ENCODE measurements around the gene SH3TC1.

Gene SH3TC1

DNA sequence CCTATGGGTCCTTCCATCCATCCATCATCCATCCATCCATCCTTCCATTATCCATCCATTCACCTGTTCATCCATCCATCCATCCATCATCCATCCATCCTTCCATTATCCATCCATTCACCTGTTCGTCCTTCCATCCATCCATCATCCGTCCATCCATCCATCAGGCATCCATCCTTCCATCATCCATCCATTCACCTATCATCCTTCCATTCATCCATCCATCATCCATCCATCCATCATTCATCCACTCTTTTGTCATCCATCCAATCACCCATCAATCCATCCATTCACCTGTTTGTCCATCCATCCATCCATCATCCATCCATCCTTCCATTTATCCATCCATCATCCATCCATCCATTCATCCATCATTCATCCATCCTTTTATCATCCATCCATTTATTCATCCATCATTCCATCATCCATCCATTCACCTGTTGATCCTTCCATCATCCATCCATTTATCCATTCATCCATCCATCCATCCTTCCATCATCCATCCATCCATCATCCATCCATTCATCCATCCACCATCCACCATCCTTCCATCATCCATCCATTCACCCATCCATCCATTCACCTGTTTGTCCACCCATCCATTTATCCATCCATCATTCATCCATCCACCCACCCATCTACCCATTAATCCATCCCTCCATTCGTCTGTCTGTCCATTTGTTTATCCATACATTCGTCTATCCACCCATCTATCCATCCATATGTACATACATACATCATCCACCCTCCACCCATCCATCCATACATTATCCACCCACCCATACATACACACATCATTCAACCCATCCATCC, 34.8 kb downstream of the SH3TC1 start:
- DNase-seq = no peak

DNA sequence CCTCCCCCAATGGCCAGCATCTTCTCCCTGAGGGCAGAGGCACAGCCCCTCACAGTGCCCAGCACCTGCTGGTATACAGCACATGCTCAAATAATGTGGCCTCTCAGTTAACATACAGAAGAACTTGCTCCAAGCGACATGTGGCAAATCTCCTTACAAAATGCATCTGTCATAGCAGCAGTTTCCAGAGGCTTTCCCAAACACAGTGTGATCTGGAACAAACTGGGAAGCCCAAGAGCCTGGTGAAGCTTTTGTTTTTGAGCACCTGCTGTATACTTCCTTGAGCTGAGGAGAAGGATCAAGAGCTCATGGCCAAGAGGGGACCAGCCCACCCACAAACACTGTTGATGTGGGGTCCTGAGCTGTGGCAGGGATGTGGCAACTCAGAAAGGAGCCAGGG, 35.6 kb downstream of the SH3TC1 start:
- no peak for DNase-seq

DNA sequence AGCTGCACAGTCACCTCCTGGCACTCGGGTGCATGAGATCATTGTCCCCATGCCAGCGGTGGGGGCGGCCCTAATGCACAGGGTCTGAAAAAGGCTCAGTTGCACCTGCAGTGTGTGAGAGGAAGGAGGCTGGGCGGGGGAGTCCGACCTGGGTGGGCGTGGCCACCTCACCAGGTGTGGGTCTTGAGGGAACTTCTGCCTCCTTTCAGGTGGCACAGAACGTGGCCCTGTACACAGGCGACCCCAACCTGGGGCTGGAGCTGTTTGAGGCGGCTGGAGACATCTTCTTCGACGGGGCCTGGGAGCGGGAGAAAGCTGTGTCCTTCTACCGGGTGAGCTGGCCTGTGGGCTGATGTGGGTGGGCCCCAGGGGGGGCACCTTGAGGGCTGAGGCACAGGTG, 36.1 kb downstream of the SH3TC1 start:
- no peak for DNase-seq

DNA sequence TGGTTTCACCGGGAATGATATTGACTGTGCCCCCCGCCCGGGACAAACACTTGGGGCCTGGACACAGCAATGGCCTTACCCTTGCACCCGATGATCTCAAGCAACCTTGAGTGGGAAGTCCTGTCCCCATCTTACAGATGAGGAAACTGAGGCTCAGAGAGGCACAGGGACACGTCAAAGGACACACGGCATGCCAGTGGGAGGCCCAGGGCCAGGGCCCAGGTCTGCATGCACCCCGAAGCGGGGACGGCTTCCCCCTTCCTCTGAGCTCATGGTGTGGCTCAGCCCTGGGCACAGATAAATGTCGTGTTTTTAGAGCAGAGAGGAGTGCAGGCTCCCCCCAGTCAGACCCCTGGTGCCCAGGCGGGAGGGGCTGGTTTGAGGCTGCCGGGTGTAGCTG, 36.6 kb downstream of the SH3TC1 start:
- no peak for DNase-seq

- DNase-seq = no peak
Observed at GRCh38 chr4:8236106-8236919, 37.2 kb downstream of the SH3TC1 start.

DNA sequence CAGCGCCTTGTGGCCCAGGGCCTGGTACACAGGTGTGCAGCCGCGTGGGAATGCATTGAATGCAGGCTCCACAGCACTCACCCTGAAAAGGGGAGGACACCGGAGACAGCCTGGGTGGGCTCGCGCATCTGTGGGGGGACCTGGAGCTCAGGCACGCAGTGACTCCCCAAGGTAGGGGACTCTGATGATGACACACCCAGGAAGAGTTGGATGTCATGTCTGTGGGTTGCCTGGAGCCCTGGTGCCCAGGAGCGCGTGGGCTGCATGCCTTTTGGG, 37.8 kb downstream of the SH3TC1 start:
- DNase-seq = no peak

GRCh38 chr4:8237256-8237989, 38.3 kb downstream of the SH3TC1 start:
- no peak for DNase-seq

GRCh38 chr4:8238036-8238511, 39.0 kb downstream of the SH3TC1 start:
- no peak for DNase-seq

DNA sequence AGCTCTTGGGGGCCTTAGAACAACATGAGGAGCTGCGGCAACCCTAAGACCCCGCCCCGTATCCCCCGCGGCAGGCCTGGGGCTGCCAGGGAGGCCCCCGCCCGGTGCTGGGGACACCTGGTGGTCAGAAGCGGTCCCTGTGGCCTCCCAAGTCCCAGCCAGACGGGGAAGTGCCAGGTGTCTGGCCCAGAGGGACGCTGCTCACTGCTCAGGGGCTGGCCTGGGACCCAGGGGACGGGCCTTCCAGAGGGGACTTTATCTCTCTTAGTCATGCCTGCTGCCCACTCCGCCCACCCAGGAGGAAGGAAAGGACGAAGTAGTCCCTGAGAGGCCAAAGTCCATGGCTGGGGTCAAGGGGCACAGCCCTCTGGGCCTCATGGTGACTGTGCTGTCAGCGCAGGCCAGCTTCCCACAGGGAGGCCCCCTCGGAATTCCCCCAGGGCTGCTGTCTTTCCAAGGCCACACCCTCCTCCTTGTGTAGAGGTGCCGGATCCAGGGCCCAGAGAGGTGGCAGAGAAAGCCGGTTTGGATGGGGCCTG, 39.5 kb downstream of the SH3TC1 start:
- no peak for DNase-seq

DNA sequence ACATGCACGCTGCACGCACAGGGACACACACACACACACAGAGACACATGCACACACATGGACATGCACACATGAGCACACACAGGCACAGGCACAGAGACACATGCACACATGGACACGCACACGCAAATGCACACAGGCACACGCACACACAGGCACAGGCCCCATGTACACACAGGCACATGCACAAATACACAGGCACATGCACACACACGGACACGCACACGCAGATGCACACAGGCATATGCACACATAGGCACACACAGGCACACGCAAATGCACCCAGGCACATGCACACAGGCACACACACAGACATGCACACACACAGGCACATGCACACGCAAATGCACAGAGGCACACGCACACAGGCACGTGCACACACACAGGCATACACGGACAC, 40.1 kb downstream of the SH3TC1 start:
- DNase-seq = no peak

GRCh38 chr4:8239661-8240060, 40.6 kb downstream of the SH3TC1 start:
- no peak for DNase-seq

DNA sequence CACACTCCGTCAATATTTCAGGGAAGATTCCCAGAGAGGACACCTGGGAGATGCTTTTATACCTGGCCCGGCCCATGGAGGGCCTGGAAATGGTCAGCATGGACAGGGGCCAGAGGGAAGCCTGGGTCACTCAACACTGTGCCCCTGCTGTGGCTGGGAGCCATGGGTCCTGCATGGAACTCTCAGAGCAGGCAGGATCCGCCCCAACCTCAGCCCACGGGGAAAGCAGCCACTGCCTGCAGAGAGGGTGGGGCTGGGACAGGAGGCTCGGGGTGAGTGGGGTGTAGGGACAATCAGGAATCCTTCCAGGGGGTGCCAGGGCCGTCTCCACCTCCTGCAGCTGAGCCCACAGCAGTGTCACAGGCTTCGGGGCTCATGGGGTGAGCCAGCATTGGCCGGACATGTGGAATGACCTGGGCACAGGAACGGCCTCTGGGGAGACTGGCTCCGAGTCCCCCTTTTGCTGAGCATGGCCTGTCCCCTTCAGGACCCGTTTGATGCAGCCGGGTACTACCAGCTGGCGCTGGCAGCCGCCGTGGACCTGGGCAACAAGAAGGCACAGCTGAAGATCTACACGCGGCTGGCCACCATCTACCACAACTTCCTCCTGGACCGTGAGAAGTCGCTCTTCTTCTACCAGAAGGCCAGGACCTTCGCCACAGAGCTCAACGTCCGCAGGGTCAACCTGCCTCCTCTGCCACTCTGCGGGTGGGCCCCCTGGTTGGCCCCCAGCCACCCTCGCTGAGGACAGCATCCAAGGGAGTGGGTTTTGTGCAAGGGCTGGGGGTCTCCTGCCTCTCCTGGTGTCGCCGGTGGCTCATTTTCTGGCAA, 41.3 kb downstream of the SH3TC1 start:
- no peak for DNase-seq

DNA sequence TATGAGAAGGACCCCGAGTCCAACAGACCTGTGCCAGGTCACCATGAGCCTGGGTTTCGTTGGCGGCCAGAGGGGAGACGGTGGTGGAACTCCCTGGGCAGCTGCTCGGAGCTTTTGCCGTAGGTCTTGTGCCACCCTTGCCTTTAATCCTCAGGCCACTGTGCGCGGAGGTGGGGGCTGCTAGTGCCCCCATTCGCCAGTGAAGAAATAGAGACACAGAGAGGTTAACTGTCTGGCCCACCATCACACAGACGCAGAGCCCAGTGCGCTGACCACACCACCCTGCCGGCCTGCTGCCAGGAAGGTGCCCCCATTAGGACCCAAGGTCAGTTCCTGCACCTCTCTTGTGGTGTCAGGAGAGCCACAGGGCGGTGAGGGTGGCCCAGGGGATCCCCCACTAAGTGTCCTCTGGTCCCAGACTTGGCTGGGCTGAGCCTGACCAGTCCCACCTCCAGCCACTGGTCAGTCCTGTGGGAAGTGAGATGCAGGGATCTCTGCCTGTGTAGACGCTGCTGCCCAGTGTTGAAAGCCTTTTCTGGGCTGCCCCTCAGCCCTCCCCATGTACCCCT, 42.2 kb downstream of the SH3TC1 start:
- no peak for DNase-seq

- DNase-seq = peak; percentile 30 to 67
Observed at GRCh38 chr4:8241895-8242696, 43.0 kb downstream of the SH3TC1 start.

DNA sequence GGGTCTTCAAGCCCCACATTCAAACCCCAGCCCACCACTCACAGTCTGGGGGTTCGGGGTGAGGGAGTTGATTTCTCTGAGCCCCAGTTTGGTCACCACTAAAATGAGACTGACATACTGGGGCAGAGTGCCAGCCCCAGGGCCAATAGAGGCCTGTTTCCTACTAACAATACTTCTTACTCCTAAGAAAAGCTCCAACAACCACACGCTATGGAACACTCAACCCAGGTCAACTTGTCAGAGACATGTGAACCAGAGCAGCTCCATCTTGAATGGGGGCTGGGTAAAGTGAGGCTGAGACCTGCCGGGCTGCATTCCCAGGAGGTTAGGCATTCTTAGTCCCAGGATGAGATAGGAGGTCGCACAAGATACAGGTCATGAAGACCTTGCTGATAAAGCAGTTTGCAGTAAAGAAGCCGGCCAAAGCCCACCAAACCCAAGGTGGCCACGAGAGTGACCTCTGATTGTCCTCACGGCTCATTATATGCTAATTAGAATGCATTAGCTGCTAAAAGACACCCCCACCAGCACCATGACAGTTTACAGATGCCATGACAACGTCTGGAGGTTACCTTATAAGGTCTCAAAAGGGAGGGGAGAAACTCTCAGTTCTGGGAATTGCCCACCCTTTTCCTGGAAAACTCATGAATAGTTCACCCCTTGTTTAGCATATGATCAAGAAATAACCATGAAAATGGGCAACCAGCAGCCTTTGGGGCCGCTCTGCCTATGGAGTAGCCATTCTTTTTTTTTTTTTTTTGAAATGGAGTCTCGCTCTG, 43.9 kb downstream of the SH3TC1 start:
- no peak for DNase-seq

- no peak for DNase-seq
Observed at GRCh38 chr4:8244001-8244757, 45.1 kb downstream of the SH3TC1 start.

DNA sequence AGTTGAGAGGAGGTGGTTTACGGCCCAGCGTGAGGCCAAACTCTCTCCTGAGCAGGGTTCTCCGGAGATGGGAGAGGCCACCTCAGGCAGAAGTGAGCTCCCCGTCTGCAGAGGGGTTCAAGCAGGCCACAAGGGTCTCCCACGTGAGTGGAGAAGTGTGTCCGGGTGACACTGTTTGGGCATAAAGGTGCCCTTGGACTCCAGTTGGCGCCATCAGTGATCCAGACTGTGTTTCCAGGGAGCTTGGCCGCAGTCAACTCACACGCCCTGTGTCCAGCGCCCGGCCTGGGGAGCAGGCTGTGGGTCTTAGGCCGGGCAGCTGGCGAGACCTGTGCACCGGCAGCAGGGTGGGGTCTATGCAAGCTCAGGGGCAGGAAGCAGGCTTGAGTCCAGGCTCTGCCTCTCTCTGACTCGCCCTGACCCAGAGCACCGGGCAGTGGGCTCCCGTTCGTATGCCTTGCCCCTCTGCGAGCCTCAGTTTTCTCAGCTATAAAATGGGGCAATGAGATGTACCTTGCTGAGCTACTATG, 45.9 kb downstream of the SH3TC1 start:
- DNase-seq = no peak

DNA sequence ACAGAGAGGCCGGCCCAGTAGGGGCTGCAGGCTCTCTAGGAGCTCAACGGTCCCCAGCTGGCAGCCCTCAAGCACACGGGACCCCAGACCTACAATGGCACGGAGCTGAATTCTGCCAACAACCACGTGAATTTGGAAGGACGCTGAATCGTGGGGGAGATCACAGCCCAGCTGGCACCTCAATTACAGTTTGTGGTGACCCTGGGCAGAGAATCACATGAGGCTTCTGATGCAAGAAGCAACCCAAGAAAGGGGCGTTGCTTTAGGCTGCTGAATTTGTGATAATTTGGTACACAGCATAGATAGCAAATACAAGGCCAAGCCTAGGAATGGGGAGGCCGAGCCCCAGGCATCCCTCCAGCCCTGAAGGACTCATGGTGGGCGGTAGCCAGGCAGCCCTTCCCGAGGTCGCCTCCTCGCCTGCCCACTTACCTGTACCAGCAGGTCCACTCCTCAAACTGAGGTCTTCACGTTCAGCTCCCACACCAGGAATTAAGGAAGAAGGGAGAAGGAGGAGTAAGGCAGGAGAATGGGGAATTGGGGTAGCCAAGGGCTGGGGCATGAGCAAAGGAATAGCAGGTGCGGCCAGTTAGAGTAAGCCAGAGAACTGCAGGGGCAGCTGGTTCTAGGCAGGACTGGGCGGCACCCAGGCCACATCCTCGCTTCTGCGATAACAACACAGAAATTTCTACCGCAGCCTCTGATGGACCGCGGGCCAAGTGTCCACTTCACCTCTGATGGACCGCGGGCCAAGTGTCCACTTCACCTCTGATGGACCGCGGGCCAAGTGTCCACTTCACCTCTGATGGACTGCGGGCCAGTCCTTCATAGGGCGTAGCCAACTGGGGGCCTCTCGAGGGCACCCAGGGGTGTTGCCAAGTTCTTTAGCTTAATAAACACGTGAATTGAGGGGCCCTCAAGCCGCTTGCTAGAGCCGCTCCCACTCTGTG, 47.1 kb downstream of the SH3TC1 start:
- no peak for DNase-seq

All from hippocampal formation (tissue), 2 donors.